Lower lobe of right lung (tissue), 2 donors: Measurements from ENCODE around the gene BCAP29. TPM values are rescaled to one million over a fixed set of nuclear protein-coding genes. Genes with fewer than 3 reads are reported as not detected.

ENCODE experiments used
- ATAC-seq, 2 donors: fragments of 200-7000 bp; cut with Tn5 transposase; one replicate each; pipeline ENCODE4 v1.9.1; 2020 to 2022; ENCODE audit warnings: mild to moderate bottlenecking in 2 of 2, moderate library complexity in 2 of 2
- DNase-seq: peaks from one replicate; pipeline ENCODE4 v3.0.0-alpha.2; 2020
- H3K27ac ChIP-seq: fragments of 200-600 bp; one replicate; pipeline ENCODE4 v1.8.0; 2022
- H3K27me3 ChIP-seq: fragments of 200-600 bp; one replicate; pipeline ENCODE4 v1.8.0; 2022; ENCODE audit warnings: low read depth
- H3K36me3 ChIP-seq: fragments of 200-600 bp; one replicate; pipeline ENCODE4 v1.8.0; 2022; ENCODE audit warnings: mild to moderate bottlenecking
- H3K4me1 ChIP-seq: fragments of 200-600 bp; one replicate; pipeline ENCODE4 v1.8.0; 2022
- H3K4me3 ChIP-seq: fragments of 200-600 bp; one replicate; pipeline ENCODE4 v1.8.0; 2022; ENCODE audit warnings: mild to moderate bottlenecking
- H3K9me3 ChIP-seq: fragments of 200-600 bp; one replicate; pipeline ENCODE4 v1.8.0; 2022
- intact Hi-C: fragments of 100-400 bp; cut with DNase I; formaldehyde crosslinking; loops from one replicate; pipeline ENCODE4 v1.11.0; 2022
- total RNA-seq: library from RNA; stranded (reverse); fragmentation: NEBNext Ultra II Directional; extraction: Animal tissue kit (Norgen Biotek cat#: 25700); gene quantifications from one replicate; pipeline ENCODE4 v1.2.1, GENCODE V29; 2021
- TF ChIP-seq, protein P1 (sequence below): fragments of 200-600 bp; IDR thresholded peaks from one replicate; pipeline ENCODE4 v1.8.0; 2022; ENCODE audit warnings: antibody characterized with exemption, mild to moderate bottlenecking
- donor health status: DM: no; HTN: yes; CAD: no; lungs with severe emphysema.

Gene BCAP29
- total RNA-seq, 1 donor from 2014 or later: 81.3 TPM

DNA sequence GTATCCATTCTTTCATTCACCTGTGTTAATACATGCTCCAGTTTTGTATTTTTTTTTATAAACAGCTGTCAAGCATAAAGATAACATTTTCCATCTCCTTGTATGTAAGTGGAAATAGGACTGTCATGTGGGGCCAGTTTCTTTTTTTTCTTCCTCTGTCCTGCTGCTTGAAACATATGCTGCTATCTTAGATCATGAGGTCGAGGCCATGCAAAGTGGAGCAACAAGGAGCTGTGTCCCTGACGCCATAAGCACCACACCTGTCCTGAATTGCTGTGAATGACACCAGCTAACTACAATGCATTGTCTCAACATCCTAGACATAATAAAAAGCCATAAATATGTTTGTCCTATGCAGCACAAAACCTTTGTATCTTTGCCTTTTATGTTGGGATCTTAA, 42.8 kb downstream of the BCAP29 start:
- Histone ChIP-seq H3K27me3 (no peaks in the 10 kb centered on the region), H3K4me1 (peaks cover 9% of the 10 kb centered on the region), H3K4me3 (no peak overlapping the region), H3K36me3 (peaks cover 26% of the 10 kb centered on the region), H3K9me3 (no peaks in the 10 kb centered on the region), H3K27ac (no peak overlapping the region)
- DNase-seq (no peak), ATAC-seq (no peak)
- intact Hi-C loops: no loop called here
- TF ChIP-seq, protein P1, sequence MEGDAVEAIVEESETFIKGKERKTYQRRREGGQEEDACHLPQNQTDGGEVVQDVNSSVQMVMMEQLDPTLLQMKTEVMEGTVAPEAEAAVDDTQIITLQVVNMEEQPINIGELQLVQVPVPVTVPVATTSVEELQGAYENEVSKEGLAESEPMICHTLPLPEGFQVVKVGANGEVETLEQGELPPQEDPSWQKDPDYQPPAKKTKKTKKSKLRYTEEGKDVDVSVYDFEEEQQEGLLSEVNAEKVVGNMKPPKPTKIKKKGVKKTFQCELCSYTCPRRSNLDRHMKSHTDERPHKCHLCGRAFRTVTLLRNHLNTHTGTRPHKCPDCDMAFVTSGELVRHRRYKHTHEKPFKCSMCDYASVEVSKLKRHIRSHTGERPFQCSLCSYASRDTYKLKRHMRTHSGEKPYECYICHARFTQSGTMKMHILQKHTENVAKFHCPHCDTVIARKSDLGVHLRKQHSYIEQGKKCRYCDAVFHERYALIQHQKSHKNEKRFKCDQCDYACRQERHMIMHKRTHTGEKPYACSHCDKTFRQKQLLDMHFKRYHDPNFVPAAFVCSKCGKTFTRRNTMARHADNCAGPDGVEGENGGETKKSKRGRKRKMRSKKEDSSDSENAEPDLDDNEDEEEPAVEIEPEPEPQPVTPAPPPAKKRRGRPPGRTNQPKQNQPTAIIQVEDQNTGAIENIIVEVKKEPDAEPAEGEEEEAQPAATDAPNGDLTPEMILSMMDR: no peak

DNA sequence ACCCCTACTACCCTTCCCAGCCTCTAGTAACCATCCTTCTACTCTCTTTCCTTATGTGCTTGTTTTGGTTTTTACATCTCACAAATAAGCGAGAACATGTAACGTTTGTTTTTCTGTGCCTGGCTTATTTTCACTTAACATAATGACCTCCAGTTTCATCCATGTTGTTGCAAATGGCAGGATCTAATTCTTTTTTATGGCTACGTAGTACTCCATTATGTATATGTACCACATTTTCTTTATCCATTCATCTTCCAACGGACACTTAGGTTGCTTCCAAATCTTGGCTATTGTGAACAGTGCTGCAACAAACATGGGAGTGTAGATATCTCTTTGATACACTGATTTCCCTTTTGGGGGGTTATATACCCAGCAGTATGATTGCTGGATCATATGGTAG, 47.0 kb downstream of the BCAP29 start:
- no peaks in the 10 kb centered on the region for H3K27me3 ChIP-seq
- H3K27ac ChIP-seq: no peak overlapping the region
- H3K4me3 ChIP-seq: no peak overlapping the region
- ATAC-seq (no peak), DNase-seq (no peak)
- intact Hi-C loops: no loop called here
- H3K4me1 ChIP-seq: peaks cover 8% of the 10 kb centered on the region
- peaks cover 16% of the 10 kb centered on the region for H3K36me3 ChIP-seq
- no peaks in the 10 kb centered on the region for H3K9me3 ChIP-seq
- TF ChIP-seq, protein P1: no peak

GRCh38 chr7:107628461-107629064, 48.5 kb downstream of the BCAP29 start:
- H3K27me3 ChIP-seq: no peaks in the 10 kb centered on the region
- intact Hi-C loops: no loop called here
- no peaks in the 10 kb centered on the region for H3K9me3 ChIP-seq
- peak; percentile 44 for DNase-seq
- H3K27ac ChIP-seq: no peak overlapping the region
- peaks cover 9% of the 10 kb centered on the region for H3K36me3 ChIP-seq
- ATAC-seq: peak in 1 of 2 donors; percentile 49
- no peaks in the 10 kb centered on the region for H3K4me1 ChIP-seq
- H3K4me3 ChIP-seq: no peak overlapping the region
- TF ChIP-seq, protein P1: no peak

DNA sequence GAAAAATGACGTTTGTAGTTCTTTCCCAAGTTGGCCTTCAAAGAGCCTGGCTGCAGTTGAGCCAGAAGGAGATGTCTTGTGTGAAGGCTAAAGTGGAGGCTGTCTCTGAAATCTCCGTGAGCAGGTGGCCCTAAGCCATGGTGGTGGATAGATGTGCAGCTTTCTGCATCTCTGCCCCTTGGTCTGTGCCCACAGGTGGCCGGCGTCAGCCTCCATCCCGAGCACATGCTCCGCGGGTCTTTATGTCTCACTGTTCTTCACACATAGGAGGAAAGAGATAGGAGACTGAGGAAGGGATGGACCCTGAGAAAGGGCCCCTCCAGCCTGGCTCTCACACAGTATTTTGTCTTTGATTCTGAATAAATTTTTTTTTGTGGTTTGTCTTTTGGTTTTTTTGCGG, 50.3 kb downstream of the BCAP29 start:
- no peaks in the 10 kb centered on the region for H3K27me3 ChIP-seq
- no peak overlapping the region for H3K27ac ChIP-seq
- no peak for ATAC-seq
- H3K4me3 ChIP-seq: no peak overlapping the region
- intact Hi-C loops: no loop called here
- DNase-seq: no peak
- no peaks in the 10 kb centered on the region for H3K4me1 ChIP-seq
- TF ChIP-seq, protein P1: no peak
- peaks cover 9% of the 10 kb centered on the region for H3K36me3 ChIP-seq
- no peaks in the 10 kb centered on the region for H3K9me3 ChIP-seq

DNA sequence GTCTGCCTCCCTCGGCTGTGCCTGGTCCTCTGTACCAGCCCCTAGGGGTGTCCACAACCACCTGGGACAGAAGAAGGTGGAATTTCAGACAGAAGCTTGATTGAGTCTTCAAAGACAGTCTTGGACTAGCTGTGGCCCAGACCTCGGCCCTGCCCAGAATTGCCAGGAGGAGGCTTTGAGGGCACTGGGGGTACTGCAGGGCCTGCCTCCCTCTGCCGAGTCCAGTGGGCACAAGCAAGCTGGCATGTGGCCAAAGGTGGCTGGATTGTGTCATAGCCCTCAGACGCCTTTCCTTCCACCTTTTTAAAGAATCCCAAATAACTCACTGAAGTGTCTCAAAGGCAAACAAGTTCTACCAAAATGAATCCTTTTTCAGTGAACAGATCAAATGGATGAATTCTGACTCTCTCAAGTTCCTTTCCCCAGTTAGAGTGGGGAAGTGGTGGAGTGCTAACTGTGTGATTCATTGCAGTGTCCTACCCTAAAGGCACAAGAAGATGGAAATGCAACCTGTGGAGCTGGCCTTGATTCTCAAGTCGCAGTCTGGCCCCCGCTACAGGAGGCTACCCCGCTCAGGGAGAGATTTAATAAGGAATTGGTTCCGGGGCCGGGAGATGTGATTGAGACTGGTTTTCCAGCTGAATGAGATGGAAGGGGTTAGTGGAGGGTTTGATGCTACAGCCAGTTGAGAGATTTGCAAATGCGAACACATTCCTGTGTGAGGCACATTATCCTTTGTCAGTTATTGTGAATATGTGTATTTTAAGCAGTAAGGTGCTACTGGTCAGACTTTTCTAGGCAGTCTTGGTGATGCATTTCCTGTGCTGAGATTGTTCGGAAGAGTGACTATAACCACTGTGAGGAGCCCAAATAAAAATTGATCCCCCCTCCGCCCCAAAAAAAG, 51.8 kb downstream of the BCAP29 start:
- Histone ChIP-seq H3K4me1 (no peaks in the 10 kb centered on the region), H3K27me3 (no peaks in the 10 kb centered on the region), H3K4me3 (no peak overlapping the region), H3K27ac (no peak overlapping the region), H3K9me3 (no peaks in the 10 kb centered on the region), H3K36me3 (peaks cover 9% of the 10 kb centered on the region)
- intact Hi-C loops: no loop called here
- ATAC-seq (no peak), DNase-seq (no peak)
- TF ChIP-seq, protein P1: no peak
